ENCODE results near the gene ALG11.
"Not testable (repeated sequence)": the region's sequence is repeated elsewhere in the genome, so short reads cannot be mapped to it uniquely, and the experiment has no call there.

Gene ALG11

GRCh38 chr13:52030401-52030800 is 18.2 kb downstream of the ALG11 start:
- not testable (repeated sequence) for DNase-seq

- DNase-seq, result no peak
Observed at GRCh38 chr13:52033039-52033438, 20.8 kb downstream of the ALG11 start.

- DNase-seq, result no peak
Observed at GRCh38 chr13:52034616-52035226, 22.5 kb downstream of the ALG11 start.

GRCh38 chr13:52036037-52036436 is 23.8 kb downstream of the ALG11 start:
- no peak for DNase-seq

- DNase-seq, result no peak
Observed at GRCh38 chr13:52043675-52044074, 31.5 kb downstream of the ALG11 start.

GRCh38 chr13:52047463-52047862 is 35.3 kb downstream of the ALG11 start:
- DNase-seq, result no peak

- no peak for DNase-seq
Observed at GRCh38 chr13:52048516-52048915, 36.3 kb downstream of the ALG11 start.

- DNase-seq, result no peak
Observed at GRCh38 chr13:52051400-52051799, 39.2 kb downstream of the ALG11 start.

- no peak for DNase-seq
Observed at GRCh38 chr13:52053460-52053859, 41.3 kb downstream of the ALG11 start.

- DNase-seq, result not testable (repeated sequence)
Observed at GRCh38 chr13:52061064-52061463, 48.9 kb downstream of the ALG11 start.

GRCh38 chr13:52061587-52061986 is 49.4 kb downstream of the ALG11 start:
- no peak for DNase-seq

GRCh38 chr13:52067237-52067636 is 55.0 kb downstream of the ALG11 start:
- no peak for DNase-seq

GRCh38 chr13:52070929-52071523 is 58.8 kb downstream of the ALG11 start:
- peak; percentile 4 for DNase-seq

All from stimulated activated CD4-positive, alpha-beta T cell treated with anti-CD3 and anti-CD28 coated beads, Interleukin-4, amount 100 ng/mL, for 1 hour (primary cell).